Right cardiac atrium (tissue), 5 donors: ENCODE measurements around the gene ANKRD12. TPM values are rescaled to one million over a fixed set of nuclear protein-coding genes. Genes with fewer than 3 reads are reported as not detected.
A peak's percentile ranks its signal among the peaks of the same experiment; 100 is the strongest.
"Not testable (repeated sequence)": the region's sequence is repeated elsewhere in the genome, so short reads cannot be mapped to it uniquely, and the experiment has no call there.

Source experiments
- ATAC-seq, 2 donors: fragments of 200-7000 bp; cut with Tn5 transposase; one replicate each; pipeline versions ENCODE4 v1.8.0 to v1.9.1; 2020; ENCODE audit warnings: moderate library complexity in 2 of 2, mild to moderate bottlenecking in 1 of 2
- DNase-seq, 3 donors: peaks; one replicate each; pipeline ENCODE4 v3.0.0-alpha.2; 2020
- H3K27ac ChIP-seq: one replicate; pipeline ENCODE4 v1.5.1; 2013; ENCODE audit warnings: mild to moderate bottlenecking, low read length, control low read depth, moderate library complexity
- H3K27me3 ChIP-seq: one replicate; pipeline ENCODE4 v1.6.1; 2013; ENCODE audit not compliant: control insufficient read depth, insufficient read depth
- H3K4me1 ChIP-seq: one replicate; pipeline ENCODE4 v1.6.1; 2013; ENCODE audit warnings: low read length; ENCODE audit not compliant: control insufficient read depth, insufficient read depth
- H3K4me3 ChIP-seq: one replicate; pipeline ENCODE4 v1.5.1; 2013; ENCODE audit warnings: low read length, control low read depth
- H3K9me3 ChIP-seq: one replicate; pipeline ENCODE4 v1.6.1; 2013; ENCODE audit warnings: low read length; ENCODE audit not compliant: control insufficient read depth
- WGBS: extraction: QIAGEN DNeasy Blood & Tissue Kit; methylation state at CpG from one replicate; pipeline ENCODE4 v1.1.7; 2013; 5-methylcytosine and 5-hydroxymethylcytosine counted together
- intact Hi-C, 4 donors: fragments of 100-400 bp; cut with DNase I; formaldehyde crosslinking; loops; one replicate each; pipeline versions ENCODE4 v1.11.0 to v1.14.0; 2022 to 2023
- polyA plus RNA-seq: library from polyadenylated mRNA; stranded (reverse); fragments of 200-250 nt; gene quantifications from one replicate; pipeline ENCODE4 v1.2.3, GENCODE V29; 2013
- total RNA-seq, 4 donors: library from RNA; stranded (reverse); fragmentation: NEBNext Ultra II Directional; extraction: Animal tissue kit (Norgen Biotek cat#: 25700); gene quantifications; one replicate each; pipeline ENCODE4 v1.2.1, GENCODE V29; 2021
- donor health status: healthy with polysubstance abuse.
- donor health status: DM: no; HTN: yes; CAD: no.
- donor health status: DM: no; HTN: no; CAD: no.
- donor health status: DM: no; HTN: yes; CAD: no; lungs with severe emphysema.
- donor health status: DM: yes; HTN: yes; CAD: no.

Gene ANKRD12
- total and polyA plus RNA-seq, 5 donors, result 7.3 to 59.6 (median 50.3) TPM

DNA sequence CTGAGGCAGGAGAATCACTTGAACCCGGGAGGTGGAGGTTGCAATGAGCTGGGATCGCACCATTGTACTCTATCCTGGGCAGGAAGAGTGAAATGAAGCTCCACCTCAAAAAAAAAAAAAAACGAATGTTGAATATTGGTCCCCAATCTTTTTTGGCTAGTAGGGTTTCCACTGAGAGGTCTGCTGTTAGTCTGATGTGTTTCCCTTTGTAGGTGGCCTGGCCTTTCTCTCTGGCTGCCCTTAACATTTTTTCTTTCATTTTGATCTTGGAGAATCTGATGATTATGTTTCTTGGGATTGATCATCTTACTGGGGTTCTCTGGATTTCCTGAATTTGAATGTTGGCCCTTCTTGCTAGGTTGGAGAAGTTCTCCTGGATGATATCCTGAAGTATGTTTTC, 35.3 kb downstream of the ANKRD12 start:
- H3K27me3 ChIP-seq, DNase-seq, H3K9me3 ChIP-seq, intact Hi-C loops, ATAC-seq, H3K4me3 ChIP-seq, H3K27ac ChIP-seq: not testable (repeated sequence)
- WGBS, result 93% methylated on average over 3 of the region's 3 CpGs
- peaks cover 12% of the 10 kb centered on the region for H3K4me1 ChIP-seq

DNA sequence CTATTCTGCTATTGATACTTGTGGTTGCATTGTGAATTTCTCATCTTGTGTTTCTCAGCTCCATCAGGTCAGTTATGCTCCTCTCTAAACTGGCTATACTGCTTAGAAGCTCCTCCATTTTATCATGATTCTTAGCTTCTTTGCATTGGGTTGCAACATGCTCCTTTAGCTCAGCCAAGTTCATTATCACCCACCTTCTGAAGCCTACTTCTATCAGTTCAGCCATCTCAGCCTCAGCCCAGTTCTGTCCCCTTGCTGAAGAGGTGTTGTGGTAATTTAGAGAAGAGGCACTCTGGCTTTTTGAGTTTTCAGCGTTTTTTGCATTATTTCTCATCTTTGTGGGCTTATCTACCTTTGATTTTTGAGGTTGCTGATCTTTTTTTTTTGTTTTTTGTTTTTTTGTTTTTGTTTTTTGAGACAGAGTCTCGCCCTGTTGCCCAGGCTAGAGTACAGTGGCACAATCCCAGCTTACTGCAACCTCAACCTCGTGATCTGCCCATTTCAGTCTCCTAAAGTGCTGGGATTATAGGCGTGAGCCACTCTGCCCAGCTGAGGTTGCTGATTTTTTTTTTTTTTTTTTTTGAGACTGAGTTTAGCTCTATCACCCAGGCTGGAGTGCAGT, 36.0 kb downstream of the ANKRD12 start:
- H3K9me3 ChIP-seq, result no peaks in the 10 kb centered on the region
- no peak for DNase-seq
- no peaks in the 10 kb centered on the region for H3K27me3 ChIP-seq
- peaks cover 14% of the 10 kb centered on the region for H3K4me1 ChIP-seq
- 90% methylated on average over 4 of the region's 4 CpGs for WGBS
- ATAC-seq, result no peak
- intact Hi-C loops, result no loop called here
- no peak overlapping the region for H3K27ac ChIP-seq
- no peak overlapping the region for H3K4me3 ChIP-seq

DNA sequence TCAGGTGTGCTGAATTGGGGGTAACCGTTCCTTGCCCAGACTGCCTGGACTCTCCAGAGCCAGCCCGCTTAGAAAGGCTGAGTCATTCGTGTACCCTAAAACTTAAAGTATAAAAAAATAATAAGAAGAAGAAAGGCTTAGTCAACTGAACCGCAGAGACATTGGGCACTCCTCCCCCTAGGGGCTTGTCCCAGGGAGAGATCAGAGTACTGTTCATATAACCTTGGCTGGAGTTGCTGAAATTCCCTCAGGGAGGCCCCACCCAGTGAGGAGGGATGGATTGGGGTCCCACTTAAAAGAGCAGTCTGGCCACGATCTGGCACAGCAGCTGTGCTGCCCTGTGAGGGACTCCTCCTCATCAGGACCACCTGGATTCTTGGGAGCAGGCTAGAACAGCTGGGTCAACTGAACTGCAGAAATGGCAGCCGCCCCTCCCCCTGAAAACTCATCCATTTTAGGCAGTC, 37.2 kb downstream of the ANKRD12 start:
- 84% methylated on average over 6 of the region's 6 CpGs for WGBS
- peaks cover 14% of the 10 kb centered on the region for H3K4me1 ChIP-seq
- no peaks in the 10 kb centered on the region for H3K27me3 ChIP-seq
- H3K27ac ChIP-seq, result no peak overlapping the region
- intact Hi-C loops, result no loop called here
- H3K4me3 ChIP-seq, result no peak overlapping the region
- ATAC-seq (peak; percentile 11 to 20), DNase-seq (no peak)
- no peaks in the 10 kb centered on the region for H3K9me3 ChIP-seq

DNA sequence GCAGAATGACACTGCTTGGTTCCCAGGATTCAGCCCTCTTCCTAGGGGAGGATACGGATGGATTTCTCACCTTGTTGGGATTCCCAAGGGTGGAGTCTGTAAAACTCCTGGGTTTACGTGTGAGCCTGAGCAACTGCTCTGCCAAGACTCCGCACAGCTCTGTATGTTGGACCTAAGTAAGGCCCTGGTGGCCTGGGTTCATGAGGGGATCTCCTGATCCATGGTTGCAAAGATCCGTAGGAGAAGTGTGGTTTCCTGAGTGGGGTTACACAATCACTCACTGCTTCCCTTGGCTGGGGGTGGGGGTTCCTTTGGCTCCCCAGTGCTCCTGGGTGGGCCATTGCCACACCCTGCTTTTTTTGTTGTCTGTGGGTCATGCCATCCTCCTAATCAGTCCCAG, 37.7 kb downstream of the ANKRD12 start:
- DNase-seq (no peak), ATAC-seq (peak; percentile 46 to 54)
- no peaks in the 10 kb centered on the region for H3K9me3 ChIP-seq
- intact Hi-C loops, result no loop called here
- H3K4me1 ChIP-seq, result peaks cover 14% of the 10 kb centered on the region
- WGBS, result 91% methylated on average over 4 of the region's 4 CpGs
- H3K27ac ChIP-seq, result no peak overlapping the region
- H3K27me3 ChIP-seq, result no peaks in the 10 kb centered on the region
- no peak overlapping the region for H3K4me3 ChIP-seq

DNA sequence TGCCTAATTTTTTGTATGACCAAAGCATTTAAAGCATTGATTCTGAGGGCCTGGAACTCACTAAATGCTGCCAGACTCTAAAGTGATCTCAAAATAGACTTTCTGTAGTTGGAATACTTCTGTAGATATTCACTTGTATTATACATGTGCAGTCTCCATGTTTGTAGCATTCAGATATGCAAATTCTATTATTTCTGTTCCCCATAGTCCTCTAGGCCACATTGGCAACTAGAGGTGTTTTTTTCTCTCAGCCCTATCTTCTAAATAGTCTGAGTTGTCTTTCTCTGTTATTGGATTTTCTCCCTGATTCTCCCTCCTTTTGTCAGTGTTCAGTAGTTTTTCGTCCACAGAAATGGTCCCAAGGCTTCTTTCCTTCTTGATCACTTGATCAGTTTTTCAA, 38.5 kb downstream of the ANKRD12 start:
- no peaks in the 10 kb centered on the region for H3K27me3 ChIP-seq
- ATAC-seq (no peak), DNase-seq (no peak)
- H3K27ac ChIP-seq, result no peak overlapping the region
- intact Hi-C loops, result no loop called here
- peaks cover 14% of the 10 kb centered on the region for H3K4me1 ChIP-seq
- no peak overlapping the region for H3K4me3 ChIP-seq
- WGBS, result 81% methylated on average over 1 of the region's 1 CpG
- no peaks in the 10 kb centered on the region for H3K9me3 ChIP-seq

DNA sequence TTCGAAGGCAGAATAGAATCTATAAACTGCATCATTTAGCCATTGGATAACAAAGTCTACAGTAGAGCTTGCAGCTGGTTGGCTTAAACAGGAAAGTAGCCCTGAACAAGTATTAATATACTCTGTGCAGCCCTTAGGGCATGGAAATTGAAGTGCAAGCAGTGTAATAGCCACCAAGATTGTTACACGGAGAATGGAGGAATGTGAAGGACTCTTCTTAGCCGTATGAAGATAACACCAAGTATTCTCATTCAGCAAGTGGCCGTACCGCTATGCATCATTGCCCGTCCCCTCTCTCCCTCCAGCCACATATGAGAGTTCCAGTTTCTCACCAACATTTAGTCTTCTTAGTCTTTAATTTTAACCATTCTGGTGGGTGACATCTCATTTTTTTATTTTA, 40.5 kb downstream of the ANKRD12 start:
- Histone ChIP-seq H3K4me3 (no peak overlapping the region), H3K9me3 (no peaks in the 10 kb centered on the region), H3K27ac (no peak overlapping the region), H3K4me1 (peaks cover 14% of the 10 kb centered on the region), H3K27me3 (no peaks in the 10 kb centered on the region)
- intact Hi-C loops, result no loop called here
- 69% methylated on average over 6 of the region's 6 CpGs for WGBS
- DNase-seq (no peak), ATAC-seq (peak in 1 of 2 donors; percentile 25)

DNA sequence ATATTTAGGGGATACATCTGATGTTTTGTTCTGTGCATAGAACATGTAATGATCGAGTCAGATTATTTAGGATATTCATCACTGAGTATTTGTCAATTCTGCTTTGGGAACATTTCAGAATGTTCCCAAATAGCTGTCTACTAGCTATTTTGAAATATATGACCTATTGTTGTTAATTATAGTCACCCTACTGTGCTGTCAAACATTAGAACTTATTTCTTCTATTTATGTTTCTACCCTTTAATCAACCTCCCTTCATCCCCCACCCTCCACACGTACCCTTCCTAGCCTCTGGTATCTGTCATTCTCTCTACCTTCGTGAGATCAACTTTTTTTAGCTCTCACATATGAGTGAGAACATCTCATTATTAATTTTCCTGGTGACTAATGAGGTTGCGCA, 40.9 kb downstream of the ANKRD12 start:
- H3K9me3 ChIP-seq, result no peaks in the 10 kb centered on the region
- no peak overlapping the region for H3K4me3 ChIP-seq
- intact Hi-C loops, result no loop called here
- ATAC-seq (no peak), DNase-seq (no peak)
- peaks cover 14% of the 10 kb centered on the region for H3K4me1 ChIP-seq
- 72% methylated on average over 4 of the region's 4 CpGs for WGBS
- H3K27ac ChIP-seq, result no peak overlapping the region
- no peaks in the 10 kb centered on the region for H3K27me3 ChIP-seq

DNA sequence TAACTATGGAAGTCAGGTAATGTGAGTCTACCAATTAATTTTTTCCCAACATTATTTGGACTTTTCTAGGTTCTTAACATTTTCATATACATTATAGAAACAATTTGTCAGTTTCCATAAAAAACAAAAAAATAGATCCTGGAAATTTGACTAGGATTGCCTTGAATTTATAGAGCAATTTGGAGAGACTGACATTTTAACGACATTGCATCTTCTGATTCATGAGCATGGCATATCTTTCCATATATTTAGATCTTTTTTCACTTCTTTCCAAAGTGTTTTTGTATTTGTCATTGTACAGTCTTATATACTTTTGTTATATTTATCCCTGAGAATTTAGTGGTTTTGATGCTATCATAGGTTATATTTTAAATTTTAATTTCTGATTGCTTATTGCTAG, 42.0 kb downstream of the ANKRD12 start:
- H3K4me1 ChIP-seq, result peaks cover 14% of the 10 kb centered on the region
- H3K27me3 ChIP-seq, result no peaks in the 10 kb centered on the region
- H3K4me3 ChIP-seq, result no peak overlapping the region
- H3K9me3 ChIP-seq, result no peaks in the 10 kb centered on the region
- ATAC-seq (no peak), DNase-seq (no peak)
- WGBS, result 94% methylated on average over 1 of the region's 1 CpG
- H3K27ac ChIP-seq, result no peak overlapping the region
- intact Hi-C loops, result no loop called here

DNA sequence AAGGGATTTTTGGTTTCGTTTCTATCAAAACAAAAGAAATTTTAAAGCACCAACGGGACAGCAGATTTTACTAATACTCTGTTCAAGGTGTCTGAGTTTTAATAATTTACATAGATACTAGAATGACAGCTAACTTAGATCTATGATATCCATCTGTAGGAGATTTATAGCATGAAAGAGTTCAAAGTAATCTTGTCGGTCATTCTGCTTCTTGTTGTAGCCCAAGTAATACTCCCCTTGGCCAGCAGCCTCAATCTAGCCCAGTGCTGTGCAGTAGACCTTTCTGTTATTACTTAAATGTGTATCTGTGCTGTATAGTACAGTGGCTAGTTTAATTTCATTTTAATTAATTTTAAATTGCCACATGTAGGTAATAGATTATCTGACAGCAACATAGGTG, 44.7 kb downstream of the ANKRD12 start:
- Histone ChIP-seq H3K4me3 (no peak overlapping the region), H3K27me3 (no peaks in the 10 kb centered on the region), H3K27ac (no peak overlapping the region), H3K9me3 (no peaks in the 10 kb centered on the region), H3K4me1 (peaks cover 7% of the 10 kb centered on the region)
- 88% methylated on average over 3 of the region's 3 CpGs for WGBS
- intact Hi-C loops, result no loop called here
- ATAC-seq, result no peak
- DNase-seq, result no peak

DNA sequence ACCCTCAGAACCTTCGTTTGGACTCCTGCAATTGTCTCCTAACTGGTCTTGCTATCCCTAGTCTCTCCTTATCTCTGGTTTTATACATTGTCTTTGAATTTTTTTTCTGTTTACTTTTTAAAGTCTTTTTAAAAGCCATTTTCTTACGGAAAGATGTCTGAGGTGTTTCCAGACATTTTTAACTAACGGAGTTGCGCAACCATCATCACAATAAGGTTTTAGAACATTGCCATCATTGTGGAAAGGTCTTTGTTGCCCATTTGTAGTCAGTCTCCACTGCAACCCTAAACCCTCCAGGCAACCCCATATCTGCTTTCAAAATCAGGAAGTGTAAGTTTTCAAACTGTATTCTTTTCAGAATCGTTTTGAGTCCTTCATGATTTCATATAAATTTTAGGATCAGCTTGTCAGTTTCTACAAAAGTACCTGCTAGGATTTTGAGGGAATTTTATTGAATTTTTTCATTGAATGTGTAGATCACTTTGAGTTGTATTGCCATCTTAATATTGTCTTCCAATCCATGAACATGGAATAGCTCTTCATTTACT, 46.3 kb downstream of the ANKRD12 start:
- no peak for ATAC-seq
- H3K4me1 ChIP-seq, result peaks cover 4% of the 10 kb centered on the region
- intact Hi-C loops, result no loop called here
- WGBS, result 72% methylated on average over 5 of the region's 5 CpGs
- H3K27me3 ChIP-seq, result no peaks in the 10 kb centered on the region
- no peaks in the 10 kb centered on the region for H3K9me3 ChIP-seq
- no peak for DNase-seq
- no peak overlapping the region for H3K27ac ChIP-seq
- H3K4me3 ChIP-seq, result no peak overlapping the region

DNA sequence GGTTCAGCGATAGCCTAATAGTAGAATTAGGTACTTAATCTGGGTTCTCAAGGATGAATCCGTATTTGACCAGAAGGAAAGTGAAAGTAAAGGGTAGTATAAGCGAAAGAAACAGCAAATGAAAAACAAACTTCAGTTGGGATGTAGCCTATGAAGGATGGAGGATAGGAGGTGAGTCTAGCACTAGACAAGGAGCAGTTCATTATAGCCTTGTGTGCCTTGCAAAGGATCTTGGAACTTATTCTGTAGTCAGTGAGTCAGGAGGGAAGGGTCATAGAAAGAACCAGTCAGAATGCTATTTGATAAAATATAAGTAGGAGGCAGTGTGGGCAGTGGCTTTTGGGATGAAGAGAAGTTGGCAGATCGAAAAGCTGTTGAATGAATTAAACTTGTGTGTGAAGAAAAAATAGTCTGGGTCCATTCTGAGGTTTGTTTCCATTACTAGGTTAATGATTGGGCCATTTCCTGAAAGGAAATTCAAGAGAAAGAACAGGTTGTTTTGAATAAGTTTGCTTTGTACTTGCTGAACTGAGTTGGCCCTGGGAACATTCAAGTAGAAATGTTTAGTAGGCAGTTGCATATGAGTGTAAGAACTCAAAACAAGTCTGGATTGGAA, 48.5 kb downstream of the ANKRD12 start:
- peak in 1 of 2 donors; percentile 87 for ATAC-seq
- WGBS, result 66% methylated on average over 4 of the region's 4 CpGs
- Histone ChIP-seq H3K27me3 (no peaks in the 10 kb centered on the region), H3K9me3 (no peaks in the 10 kb centered on the region), H3K4me3 (no peak overlapping the region), H3K27ac (peak overlapping the region; percentile 24), H3K4me1 (peaks cover 4% of the 10 kb centered on the region)
- no peak for DNase-seq
- intact Hi-C loops, result no loop called here
